Natural killer cell treated with Interleukin-12 subunit alpha and Interleukin-12 subunit beta and Interleukin-15 and Interleukin-18, amount 100 ng/mL, for 72 hours (primary cell): Measurements from ENCODE around the gene ABCC10. TPM values are rescaled to one million over a fixed set of nuclear protein-coding genes. Genes with fewer than 3 reads are reported as not detected.

ENCODE experiments used
- ATAC-seq, 2 donors: fragments of 150-1000 bp; cut with Tn5 transposase in 1 of 2; sonication (Bioruptor Pico), chemical (Tn5 transposase) in 1 of 2; 2 replicates each; pipeline ENCODE4 v1.10.0; 2021
- DNase-seq: peaks from one replicate; pipeline ENCODE4 v3.0.0; 2022; ENCODE audit warnings: low spot score
- H3K27ac Mint-ChIP-seq, 2 donors: 1 replicate in 1 of 2; 2 replicates in 1 of 2; pipeline ENCODE4 v1.8.0; 2022; ENCODE audit warnings: mixed read lengths in 2 of 2, mild to moderate bottlenecking in 1 of 2, moderate library complexity in 1 of 2
- H3K27me3 Mint-ChIP-seq, 2 donors: 1 replicate in 1 of 2; 2 replicates in 1 of 2; pipeline ENCODE4 v1.8.0; 2022; ENCODE audit warnings: mixed read lengths in 2 of 2
- H3K36me3 Mint-ChIP-seq: one replicate; pipeline ENCODE4 v1.8.0; 2022; ENCODE audit warnings: mixed read lengths
- H3K4me1 Mint-ChIP-seq, 2 donors: 1 replicate in 1 of 2; 2 replicates in 1 of 2; pipeline ENCODE4 v1.8.0; 2022; ENCODE audit warnings: low read depth in 2 of 2, mixed read lengths in 2 of 2, mild to moderate bottlenecking in 1 of 2
- H3K4me3 Mint-ChIP-seq: one replicate; pipeline ENCODE4 v1.8.0; 2022; ENCODE audit warnings: mixed read lengths
- H3K9me3 Mint-ChIP-seq: 2 replicates; pipeline ENCODE4 v1.8.0; 2022; ENCODE audit warnings: mixed read lengths
- total RNA-seq, 2 donors: library from RNA; stranded (reverse); gene quantifications; one replicate each; pipeline ENCODE4 v1.2.3, GENCODE V29; 2022

Gene ABCC10
- total RNA-seq, 2 donors from 2014 or later: 41.8 to 82.9 TPM

GRCh38 chr6:43475516-43475915 is 48.2 kb downstream of the ABCC10 start:
- DNase-seq: no peak
- no peak overlapping the region for H3K27ac Mint-ChIP-seq
- no peak overlapping the region for H3K4me3 Mint-ChIP-seq
- no peaks in the 10 kb centered on the region for H3K9me3 Mint-ChIP-seq
- H3K36me3 Mint-ChIP-seq: no peaks in the 10 kb centered on the region
- peaks cover 29 to 30% of the 10 kb centered on the region in 2 donors for H3K4me1 Mint-ChIP-seq
- ATAC-seq: no peak
- H3K27me3 Mint-ChIP-seq: peaks cover 0 to 7% of the 10 kb centered on the region in 2 donors

- ATAC-seq (no peak), DNase-seq (no peak)
- peaks cover 37% of the 10 kb centered on the region in 2 donors for H3K4me1 Mint-ChIP-seq
- no peaks in the 10 kb centered on the region for H3K27me3 Mint-ChIP-seq
- H3K4me3 Mint-ChIP-seq: peak overlapping the region; percentile 98
- H3K27ac Mint-ChIP-seq: peak overlapping the region; percentile 87 to 96
- H3K9me3 Mint-ChIP-seq: no peaks in the 10 kb centered on the region
- no peaks in the 10 kb centered on the region for H3K36me3 Mint-ChIP-seq
Measured at GRCh38 chr6:43476746-43477145, 49.4 kb downstream of the ABCC10 start.

- DNase-seq (peak; percentile 94), ATAC-seq (peak; percentile 100)
- no peaks in the 10 kb centered on the region for H3K36me3 Mint-ChIP-seq
- peak within 1 kb of the TSS; percentile 98 for H3K4me3 Mint-ChIP-seq
- H3K27me3 Mint-ChIP-seq: no peaks in the 10 kb centered on the region
- peak within 1 kb of the TSS; percentile 87 to 96 for H3K27ac Mint-ChIP-seq
- peaks cover 44% of the 10 kb centered on the region in 2 donors for H3K4me1 Mint-ChIP-seq
- H3K9me3 Mint-ChIP-seq: no peaks in the 10 kb centered on the region
Measured at GRCh38 chr6:43477235-43478007, 50.1 kb downstream of the ABCC10 start, which contains the start of gene TJAP1. TJAP1 (plus strand) TSS chr6:43477570; CDS start chr6:43499002, 21,432 bp downstream.

GRCh38 chr6:43478008-43478372 is 50.6 kb downstream of the ABCC10 start:
- ATAC-seq: no peak
- peaks cover 45 to 46% of the 10 kb centered on the region in 2 donors for H3K4me1 Mint-ChIP-seq
- H3K27ac Mint-ChIP-seq: peak overlapping the region; percentile 87 to 96
- H3K4me3 Mint-ChIP-seq: peak overlapping the region; percentile 98
- no peaks in the 10 kb centered on the region for H3K36me3 Mint-ChIP-seq
- H3K27me3 Mint-ChIP-seq: no peaks in the 10 kb centered on the region
- H3K9me3 Mint-ChIP-seq: no peaks in the 10 kb centered on the region
- DNase-seq: no peak

GRCh38 chr6:43481075-43481474 is 53.7 kb downstream of the ABCC10 start:
- Mint-ChIP-seq H3K4me1 (peaks cover 54 to 57% of the 10 kb centered on the region in 2 donors), H3K27me3 (no peaks in the 10 kb centered on the region), H3K36me3 (no peaks in the 10 kb centered on the region), H3K9me3 (no peaks in the 10 kb centered on the region), H3K4me3 (no peak overlapping the region), H3K27ac (no peak overlapping the region)
- DNase-seq (no peak), ATAC-seq (no peak)

- Mint-ChIP-seq H3K27me3 (no peaks in the 10 kb centered on the region), H3K36me3 (no peaks in the 10 kb centered on the region), H3K9me3 (no peaks in the 10 kb centered on the region), H3K4me3 (no peak overlapping the region), H3K4me1 (peaks cover 50 to 55% of the 10 kb centered on the region in 2 donors), H3K27ac (no peak overlapping the region)
- DNase-seq (no peak), ATAC-seq (no peak)
Measured at GRCh38 chr6:43481591-43482236, 54.4 kb downstream of the ABCC10 start.

- H3K27me3 Mint-ChIP-seq: no peaks in the 10 kb centered on the region
- no peak for ATAC-seq
- H3K9me3 Mint-ChIP-seq: no peaks in the 10 kb centered on the region
Measured at GRCh38 chr6:43488667-43489276, 61.4 kb downstream of the ABCC10 start.

GRCh38 chr6:43489277-43490072 is 62.1 kb downstream of the ABCC10 start:
- no peaks in the 10 kb centered on the region for H3K36me3 Mint-ChIP-seq
- no peak for ATAC-seq
- DNase-seq: no peak
- H3K27me3 Mint-ChIP-seq: no peaks in the 10 kb centered on the region
- H3K4me1 Mint-ChIP-seq: peaks cover 17 to 21% of the 10 kb centered on the region in 2 donors
- H3K9me3 Mint-ChIP-seq: no peaks in the 10 kb centered on the region
- H3K27ac Mint-ChIP-seq: no peak overlapping the region
- no peak overlapping the region for H3K4me3 Mint-ChIP-seq

More at GRCh38 chr6:43488667-43489276, 61.4 kb downstream of the ABCC10 start:
- H3K4me3 Mint-ChIP-seq: no peak overlapping the region
- no peak for DNase-seq
- peaks cover 16 to 17% of the 10 kb centered on the region in 2 donors for H3K4me1 Mint-ChIP-seq
- H3K27ac Mint-ChIP-seq: no peak overlapping the region
- H3K36me3 Mint-ChIP-seq: no peaks in the 10 kb centered on the region

- Mint-ChIP-seq H3K27ac (no peak overlapping the region), H3K36me3 (no peaks in the 10 kb centered on the region), H3K4me3 (no peak overlapping the region), H3K4me1 (peaks cover 18 to 26% of the 10 kb centered on the region in 2 donors), H3K9me3 (no peaks in the 10 kb centered on the region), H3K27me3 (no peaks in the 10 kb centered on the region)
- DNase-seq (no peak), ATAC-seq (no peak)
Measured at GRCh38 chr6:43490523-43490939, 63.2 kb downstream of the ABCC10 start.

- DNase-seq (no peak), ATAC-seq (no peak)
- Mint-ChIP-seq H3K27ac (peak overlapping the region in 1 of 2 donors; percentile 50), H3K36me3 (no peaks in the 10 kb centered on the region), H3K27me3 (no peaks in the 10 kb centered on the region), H3K9me3 (no peaks in the 10 kb centered on the region), H3K4me3 (no peak overlapping the region), H3K4me1 (peaks cover 22 to 29% of the 10 kb centered on the region in 2 donors)
Measured at GRCh38 chr6:43491750-43492661, 64.7 kb downstream of the ABCC10 start.

- no peaks in the 10 kb centered on the region for H3K36me3 Mint-ChIP-seq
- no peak overlapping the region for H3K4me3 Mint-ChIP-seq
- ATAC-seq (no peak), DNase-seq (no peak)
- H3K9me3 Mint-ChIP-seq: no peaks in the 10 kb centered on the region
- no peaks in the 10 kb centered on the region for H3K27me3 Mint-ChIP-seq
- peaks cover 22 to 29% of the 10 kb centered on the region in 2 donors for H3K4me1 Mint-ChIP-seq
- peak overlapping the region in 1 of 2 donors; percentile 50 for H3K27ac Mint-ChIP-seq
Measured at GRCh38 chr6:43492673-43493072, 65.3 kb downstream of the ABCC10 start.

GRCh38 chr6:43493230-43493629 is 65.9 kb downstream of the ABCC10 start:
- no peaks in the 10 kb centered on the region for H3K27me3 Mint-ChIP-seq
- ATAC-seq (no peak), DNase-seq (no peak)
- H3K4me3 Mint-ChIP-seq: no peak overlapping the region
- peaks cover 22 to 29% of the 10 kb centered on the region in 2 donors for H3K4me1 Mint-ChIP-seq
- no peaks in the 10 kb centered on the region for H3K9me3 Mint-ChIP-seq
- H3K27ac Mint-ChIP-seq: no peak overlapping the region
- H3K36me3 Mint-ChIP-seq: no peaks in the 10 kb centered on the region
